Trophoblast cell (in vitro differentiated cells and primary cell): Measurements from ENCODE around the gene KIF1A.

Source experiments
- DNase-seq, 2 donors: peaks; one replicate each; pipeline ENCODE4 v3.0.0-alpha.2; 2016
- H2AFZ ChIP-seq: 2 replicates; pipeline ENCODE4 v1.6.1; 2013; ENCODE audit warnings: low read length, moderate library complexity, mild to moderate bottlenecking; ENCODE audit not compliant: insufficient read depth, poor library complexity
- H2AK5ac ChIP-seq: 2 replicates; pipeline ENCODE4 v1.6.1; 2013; ENCODE audit warnings: mild to moderate bottlenecking, low read length
- H2BK120ac ChIP-seq: 2 replicates; pipeline ENCODE4 v1.6.1; 2013; ENCODE audit warnings: low read length, mild to moderate bottlenecking, moderate library complexity; ENCODE audit not compliant: insufficient read depth, poor library complexity
- H2BK12ac ChIP-seq: 2 replicates; pipeline ENCODE4 v1.6.1; 2013; ENCODE audit warnings: mild to moderate bottlenecking, low read length, moderate library complexity
- H2BK5ac ChIP-seq: 2 replicates; pipeline ENCODE4 v1.6.1; 2013; ENCODE audit warnings: low read length, low read depth, moderate library complexity, mild to moderate bottlenecking; ENCODE audit not compliant: poor library complexity
- H3K14ac ChIP-seq: 2 replicates; pipeline ENCODE4 v1.6.1; 2013; ENCODE audit warnings: mild to moderate bottlenecking, low read length
- H3K18ac ChIP-seq: 2 replicates; pipeline ENCODE4 v1.6.1; 2013; ENCODE audit warnings: mild to moderate bottlenecking, low read length
- H3K23ac ChIP-seq: 2 replicates; pipeline ENCODE4 v1.6.1; 2013; ENCODE audit warnings: low read length
- H3K27ac ChIP-seq: 2 replicates; pipeline ENCODE4 v1.5.1; 2013; ENCODE audit warnings: low read depth, mild to moderate bottlenecking, inconsistent platforms, low read length, moderate library complexity
- H3K27me3 ChIP-seq: 2 replicates; pipeline ENCODE4 v1.6.1; 2013; ENCODE audit warnings: inconsistent platforms, mild to moderate bottlenecking, low read length, moderate library complexity; ENCODE audit not compliant: insufficient read depth
- H3K36me3 ChIP-seq, 2 experiments: 1 replicate in 1 of 2; 2 replicates in 1 of 2; pipeline ENCODE4 v1.6.1; 2013; ENCODE audit warnings: low read length in 2 of 2, mild to moderate bottlenecking in 2 of 2, moderate library complexity in 1 of 2; ENCODE audit not compliant: insufficient read depth in 2 of 2, control insufficient read depth in 1 of 2
- H3K4ac ChIP-seq: 2 replicates; pipeline ENCODE4 v1.6.1; 2013; ENCODE audit warnings: low read depth, mild to moderate bottlenecking, low read length, moderate library complexity
- H3K4me1 ChIP-seq, 2 experiments: 1 replicate in 1 of 2; 2 replicates in 1 of 2; pipeline ENCODE4 v1.6.1; 2013; ENCODE audit warnings: low read length in 2 of 2, mild to moderate bottlenecking in 2 of 2, moderate library complexity in 1 of 2; ENCODE audit not compliant: insufficient read depth in 2 of 2, control insufficient read depth in 1 of 2
- H3K4me2 ChIP-seq: 2 replicates; pipeline ENCODE4 v1.6.1; 2013; ENCODE audit warnings: inconsistent platforms, mild to moderate bottlenecking, low read length, moderate library complexity
- H3K4me3 ChIP-seq: 2 replicates; pipeline ENCODE4 v1.5.1; 2013; ENCODE audit warnings: mild to moderate bottlenecking, low read depth, low read length, inconsistent platforms
- H3K79me1 ChIP-seq: one replicate; pipeline ENCODE4 v1.6.1; 2013; ENCODE audit warnings: low read length
- H3K79me2 ChIP-seq: 2 replicates; pipeline ENCODE4 v1.6.1; 2013; ENCODE audit warnings: low read length, mild to moderate bottlenecking; ENCODE audit not compliant: control insufficient read depth, insufficient read depth, poor library complexity
- H3K9ac ChIP-seq: 2 replicates; pipeline ENCODE4 v1.6.1; 2013; ENCODE audit warnings: mild to moderate bottlenecking, low read length
- H3K9me3 ChIP-seq: 2 replicates; pipeline ENCODE4 v1.6.1; 2013; ENCODE audit warnings: low read depth, mild to moderate bottlenecking, control low read depth, inconsistent platforms, low read length; ENCODE audit not compliant: insufficient read depth
- H4K12ac ChIP-seq: 2 replicates; pipeline ENCODE4 v1.6.1; 2013; ENCODE audit warnings: low read depth, mild to moderate bottlenecking, low read length, moderate library complexity
- H4K8ac ChIP-seq: 2 replicates; pipeline ENCODE4 v1.6.1; 2013; ENCODE audit warnings: low read depth, mild to moderate bottlenecking, low read length, moderate library complexity
- H4K91ac ChIP-seq: one replicate; pipeline ENCODE4 v1.6.1; 2013; ENCODE audit warnings: low read depth, mild to moderate bottlenecking, low read length, moderate library complexity
- WGBS: extraction: QIAGEN DNeasy Blood & Tissue Kit; methylation state at CpG from one replicate; pipeline ENCODE4 v1.1.7; 2013; ENCODE audit warnings: missing lambda C conversion rate; ENCODE audit not compliant: insufficient read length, insufficient coverage; ENCODE audit errors: extremely low coverage; 5-methylcytosine and 5-hydroxymethylcytosine counted together

Gene KIF1A

DNA sequence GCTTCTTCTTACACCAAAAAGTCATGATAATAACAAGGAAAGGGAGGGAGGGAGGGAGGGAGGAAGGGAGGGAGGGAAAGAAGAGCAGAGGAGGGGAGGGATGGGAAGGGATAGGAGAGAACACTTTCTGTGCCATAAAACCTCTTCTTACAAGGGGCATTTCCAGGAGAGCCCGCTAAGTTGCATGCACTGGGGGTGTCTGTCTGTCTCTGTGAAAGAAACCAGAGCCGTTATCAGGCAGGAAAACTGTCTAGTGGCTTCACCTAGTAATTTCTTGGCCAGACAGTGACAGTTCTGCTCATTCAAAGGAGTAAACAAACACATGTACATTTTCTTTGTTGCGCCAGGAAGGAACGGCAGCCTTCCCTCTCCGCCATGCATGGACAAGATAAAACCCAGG is 82.5 kb downstream of the KIF1A start:
- no peak overlapping the region for H3K4ac ChIP-seq
- H3K36me3 ChIP-seq = no peaks in the 10 kb centered on the region
- H3K4me2 ChIP-seq = peak overlapping the region; percentile 34
- peaks cover 28 to 37% of the 10 kb centered on the region in 2 experiments for H3K4me1 ChIP-seq
- H3K9ac ChIP-seq = no peak overlapping the region
- H3K14ac ChIP-seq = no peak overlapping the region
- no peak overlapping the region for H4K12ac ChIP-seq
- no CpG with 5 or more reads among the region's 5 CpGs for WGBS
- H3K79me1 ChIP-seq = peaks cover 2% of the 10 kb centered on the region
- H4K8ac ChIP-seq = no peak overlapping the region
- no peaks in the 10 kb centered on the region for H3K9me3 ChIP-seq
- no peak overlapping the region for H4K91ac ChIP-seq
- H2AK5ac ChIP-seq = no peak overlapping the region
- no peak overlapping the region for H2BK120ac ChIP-seq
- H3K27ac ChIP-seq = peak overlapping the region; percentile 62
- no peaks in the 10 kb centered on the region for H3K79me2 ChIP-seq
- H2BK5ac ChIP-seq = no peak overlapping the region
- no peak overlapping the region for H3K4me3 ChIP-seq
- DNase-seq = no peak
- H3K18ac ChIP-seq = no peak overlapping the region
- no peaks in the 10 kb centered on the region for H3K27me3 ChIP-seq
- H3K23ac ChIP-seq = no peak overlapping the region
- no peak overlapping the region for H2AFZ ChIP-seq
- H2BK12ac ChIP-seq = no peak overlapping the region

DNA sequence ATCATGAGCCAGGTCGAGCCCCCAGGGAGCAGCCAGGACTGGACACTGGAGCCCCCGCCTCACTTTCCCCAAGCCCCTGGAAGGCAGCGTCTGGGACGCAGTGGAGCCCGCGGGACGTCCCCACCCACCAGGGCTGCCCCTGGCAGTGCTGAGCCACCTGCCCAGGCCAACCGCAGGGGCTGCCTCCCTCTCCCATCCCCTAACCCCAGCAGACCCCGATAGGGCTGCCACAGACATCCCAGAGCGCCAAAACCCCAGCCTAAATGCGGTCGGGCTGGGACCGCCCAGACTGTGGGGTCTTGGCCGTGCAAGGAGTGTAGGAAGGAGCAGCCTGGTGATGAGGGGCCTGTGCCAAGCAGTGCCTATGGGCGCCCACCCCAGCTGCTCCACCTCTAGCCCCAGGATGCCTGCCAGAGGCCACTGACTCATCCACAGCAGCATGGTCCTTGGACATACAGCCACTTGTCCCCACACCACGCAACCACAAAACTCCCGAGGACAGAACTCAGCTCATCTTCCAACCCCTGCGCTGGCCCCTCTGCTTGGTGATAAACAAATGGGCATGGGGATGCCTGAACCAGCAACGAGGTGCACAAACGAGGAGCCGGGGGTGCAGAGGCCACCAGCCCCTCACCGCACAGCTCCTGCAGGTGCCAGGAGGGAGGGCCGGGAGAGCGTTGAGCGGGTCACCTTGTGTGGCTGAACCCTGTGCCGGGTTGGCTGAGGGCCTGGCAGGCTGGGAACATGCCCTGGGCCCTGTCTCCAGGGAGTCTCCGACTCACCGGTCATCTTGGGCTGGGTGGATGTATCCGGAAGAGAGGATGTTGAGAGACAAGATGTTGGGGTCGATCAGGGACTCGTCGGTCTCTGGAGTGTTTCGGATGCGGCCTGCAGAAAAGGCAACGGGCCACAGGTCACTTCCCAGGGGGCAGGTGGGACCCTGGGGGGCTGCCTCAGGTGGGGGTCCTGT is 83.5 kb downstream of the KIF1A start:
- no peak overlapping the region for H3K27ac ChIP-seq
- no peak overlapping the region for H3K18ac ChIP-seq
- no peak overlapping the region for H2AK5ac ChIP-seq
- no peak for DNase-seq
- no peak overlapping the region for H2BK5ac ChIP-seq
- H2BK12ac ChIP-seq = no peak overlapping the region
- H3K4me3 ChIP-seq = no peak overlapping the region
- H3K9ac ChIP-seq = no peak overlapping the region
- H3K9me3 ChIP-seq = no peaks in the 10 kb centered on the region
- H3K14ac ChIP-seq = no peak overlapping the region
- peaks cover 28 to 37% of the 10 kb centered on the region in 2 experiments for H3K4me1 ChIP-seq
- no peaks in the 10 kb centered on the region for H3K27me3 ChIP-seq
- no peak overlapping the region for H4K12ac ChIP-seq
- H3K79me2 ChIP-seq = no peaks in the 10 kb centered on the region
- H3K23ac ChIP-seq = no peak overlapping the region
- no CpG with 5 or more reads among the region's 35 CpGs for WGBS
- H4K8ac ChIP-seq = no peak overlapping the region
- H3K79me1 ChIP-seq = peaks cover 2% of the 10 kb centered on the region
- peak overlapping the region; percentile 11 for H4K91ac ChIP-seq
- H2BK120ac ChIP-seq = no peak overlapping the region
- H2AFZ ChIP-seq = no peak overlapping the region
- no peak overlapping the region for H3K4ac ChIP-seq
- H3K36me3 ChIP-seq = no peaks in the 10 kb centered on the region
- no peak overlapping the region for H3K4me2 ChIP-seq

DNA sequence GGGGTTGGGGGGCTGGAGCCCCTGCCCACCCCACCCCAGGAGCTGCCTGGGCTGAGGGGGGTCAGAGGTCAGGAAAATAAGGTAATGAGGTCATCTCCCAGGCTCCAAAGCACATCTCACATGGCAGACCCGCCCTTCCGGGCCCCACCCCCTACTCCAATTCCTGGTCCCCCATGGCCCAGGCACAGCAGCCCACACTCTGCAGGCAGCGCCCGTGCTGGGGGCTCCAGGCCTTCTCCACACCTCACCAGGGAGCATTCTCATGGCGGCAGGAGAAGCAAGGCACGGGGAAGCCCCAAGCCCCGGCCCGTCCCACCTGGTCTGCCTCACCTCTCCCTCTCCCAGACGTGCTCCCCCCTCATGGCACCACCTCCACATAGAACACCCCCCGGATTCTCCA is 84.5 kb downstream of the KIF1A start:
- Histone ChIP-seq H3K79me1 (peaks cover 2% of the 10 kb centered on the region), H3K23ac (no peak overlapping the region), H2AK5ac (no peak overlapping the region), H3K79me2 (no peaks in the 10 kb centered on the region), H3K4me1 (peaks cover 31 to 42% of the 10 kb centered on the region in 2 experiments), H3K18ac (no peak overlapping the region), H2AFZ (no peak overlapping the region), H3K4ac (no peak overlapping the region), H3K9me3 (no peaks in the 10 kb centered on the region), H3K4me3 (no peak overlapping the region), H4K12ac (no peak overlapping the region), H2BK5ac (no peak overlapping the region), H3K27me3 (no peaks in the 10 kb centered on the region), H3K9ac (no peak overlapping the region), H3K27ac (no peak overlapping the region), H3K14ac (no peak overlapping the region), H4K91ac (no peak overlapping the region), H3K36me3 (no peaks in the 10 kb centered on the region), H2BK12ac (no peak overlapping the region), H4K8ac (no peak overlapping the region), H2BK120ac (no peak overlapping the region), H3K4me2 (no peak overlapping the region)
- WGBS = no CpG with 5 or more reads among the region's 10 CpGs
- no peak for DNase-seq

DNA sequence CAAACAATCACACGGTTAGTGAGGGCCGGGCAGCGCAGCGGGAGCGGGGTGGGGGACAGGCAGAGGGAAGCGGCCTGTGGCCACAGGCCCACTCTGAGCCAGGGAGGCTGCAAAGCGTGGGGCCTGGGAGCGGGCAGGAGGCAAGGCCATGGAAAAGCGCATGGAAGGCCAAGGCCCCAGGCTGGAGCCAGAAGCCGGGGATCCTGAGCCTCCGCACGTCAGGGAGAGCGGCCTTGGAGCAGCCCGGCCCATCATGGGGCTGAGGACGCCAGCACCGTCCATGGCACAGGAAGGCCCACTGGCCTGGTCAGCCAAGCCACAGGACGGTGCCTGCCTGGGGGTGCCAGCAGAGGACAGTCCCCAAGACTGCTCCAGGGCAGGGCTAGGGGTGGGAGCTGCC is 85.3 kb downstream of the KIF1A start:
- H4K91ac ChIP-seq = no peak overlapping the region
- no peak overlapping the region for H3K14ac ChIP-seq
- H3K36me3 ChIP-seq = no peaks in the 10 kb centered on the region
- peaks cover 28 to 36% of the 10 kb centered on the region in 2 experiments for H3K4me1 ChIP-seq
- no peak for DNase-seq
- H2BK12ac ChIP-seq = peak overlapping the region; percentile 2
- no peak overlapping the region for H3K9ac ChIP-seq
- no peak overlapping the region for H4K8ac ChIP-seq
- WGBS = no CpG with 5 or more reads among the region's 17 CpGs
- no peak overlapping the region for H2AK5ac ChIP-seq
- no peaks in the 10 kb centered on the region for H3K9me3 ChIP-seq
- no peak overlapping the region for H2BK120ac ChIP-seq
- no peak overlapping the region for H2BK5ac ChIP-seq
- H4K12ac ChIP-seq = no peak overlapping the region
- no peaks in the 10 kb centered on the region for H3K79me2 ChIP-seq
- no peak overlapping the region for H3K27ac ChIP-seq
- H3K18ac ChIP-seq = no peak overlapping the region
- no peak overlapping the region for H2AFZ ChIP-seq
- H3K4me2 ChIP-seq = no peak overlapping the region
- H3K23ac ChIP-seq = no peak overlapping the region
- H3K79me1 ChIP-seq = peaks cover 2% of the 10 kb centered on the region
- no peaks in the 10 kb centered on the region for H3K27me3 ChIP-seq
- H3K4me3 ChIP-seq = no peak overlapping the region
- no peak overlapping the region for H3K4ac ChIP-seq
